ENCODE measurements around the gene OVCA2. TPM values are rescaled to one million over a fixed set of nuclear protein-coding genes. Genes with fewer than 3 reads are reported as not detected.
A peak's percentile ranks its signal among the peaks of the same experiment; 100 is the strongest.

The OVCA2 gene
- total RNA-seq, 1 donor from 2014 or later = 27.8 TPM

DNA sequence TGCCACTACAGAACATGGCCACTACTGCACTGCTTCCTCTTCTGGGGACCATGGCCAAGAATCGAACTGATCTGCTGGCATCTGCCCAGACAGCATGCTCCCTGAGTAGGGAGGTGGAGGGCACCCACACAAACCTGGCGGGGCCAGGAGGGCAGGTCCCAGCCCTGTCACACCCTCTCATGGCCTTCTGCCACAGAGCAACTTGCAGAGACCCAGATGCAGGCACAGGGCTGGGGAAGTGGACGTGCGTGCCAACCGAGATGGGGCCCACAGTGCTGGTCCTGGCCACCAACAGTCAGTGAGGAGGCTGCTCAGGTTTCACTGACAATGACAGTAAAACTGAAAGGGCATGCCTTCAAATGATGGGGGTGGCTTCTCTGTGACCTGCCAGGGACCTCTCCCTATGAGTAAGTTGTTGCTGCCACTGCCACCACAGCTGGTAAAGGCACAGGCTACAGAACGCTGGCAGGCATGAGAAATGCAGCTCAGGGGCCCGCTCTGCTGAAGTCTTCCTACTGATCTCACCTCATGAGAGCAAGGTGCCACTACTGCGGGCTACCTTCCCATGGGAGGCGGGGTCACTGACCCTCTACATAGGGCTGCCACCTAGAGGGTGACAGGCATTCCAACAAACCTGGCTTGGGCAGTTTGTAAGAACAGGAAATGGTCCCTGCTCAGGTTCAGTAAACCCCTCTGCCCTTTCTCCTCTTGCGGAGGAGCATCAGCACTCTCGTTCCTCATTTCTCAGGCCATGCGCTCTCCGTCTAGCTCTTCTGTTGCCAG is 28.6 kb downstream of the OVCA2 start:
- no peak overlapping the region for H3K27ac Mint-ChIP-seq
- TF ChIP-seq CTCF (conservative IDR thresholded peaks at IDR 0.05) = no peak
- no peak for DNase-seq (ENCODE audit: extremely low spot score, unreplicated experiment)
- H3K27me3 Mint-ChIP-seq = no peaks in the 10 kb centered on the region
- H3K36me3 Mint-ChIP-seq = peaks cover 12% of the 10 kb centered on the region
- no peaks in the 10 kb centered on the region for H3K9me3 Mint-ChIP-seq
- H3K4me3 Mint-ChIP-seq = no peak overlapping the region
- H3K4me1 Mint-ChIP-seq (ENCODE audit: unreplicated experiment) = peaks cover 44% of the 10 kb centered on the region

- TF ChIP-seq CTCF (conservative IDR thresholded peaks at IDR 0.05) = no peak
- Mint-ChIP-seq H3K27me3 (no peaks in the 10 kb centered on the region), H3K36me3 (peaks cover 12% of the 10 kb centered on the region), H3K4me1 (ENCODE audit: unreplicated experiment) (peaks cover 48% of the 10 kb centered on the region), H3K27ac (no peak overlapping the region), H3K4me3 (no peak overlapping the region), H3K9me3 (no peaks in the 10 kb centered on the region)
- DNase-seq (ENCODE audit: extremely low spot score, unreplicated experiment) = no peak
Measured at GRCh38 chr17:2071024-2071385, 29.2 kb downstream of the OVCA2 start.

GRCh38 chr17:2071455-2072281 is 29.8 kb downstream of the OVCA2 start:
- no peaks in the 10 kb centered on the region for H3K27me3 Mint-ChIP-seq
- no peak overlapping the region for H3K27ac Mint-ChIP-seq
- DNase-seq (ENCODE audit: extremely low spot score, unreplicated experiment) = no peak
- no peak for TF ChIP-seq CTCF (conservative IDR thresholded peaks at IDR 0.05)
- H3K4me1 Mint-ChIP-seq (ENCODE audit: unreplicated experiment) = peaks cover 54% of the 10 kb centered on the region
- H3K9me3 Mint-ChIP-seq = no peaks in the 10 kb centered on the region
- H3K4me3 Mint-ChIP-seq = no peak overlapping the region
- peaks cover 11% of the 10 kb centered on the region for H3K36me3 Mint-ChIP-seq

- Mint-ChIP-seq H3K4me3 (no peak overlapping the region), H3K27ac (peak overlapping the region; percentile 85), H3K9me3 (no peaks in the 10 kb centered on the region), H3K4me1 (ENCODE audit: unreplicated experiment) (peaks cover 49% of the 10 kb centered on the region), H3K36me3 (peaks cover 27% of the 10 kb centered on the region), H3K27me3 (no peaks in the 10 kb centered on the region)
- TF ChIP-seq CTCF (conservative IDR thresholded peaks at IDR 0.05) = no peak
- DNase-seq (ENCODE audit: extremely low spot score, unreplicated experiment) = no peak
Measured at GRCh38 chr17:2074919-2075318, 33.1 kb downstream of the OVCA2 start.

- Mint-ChIP-seq H3K27me3 (no peaks in the 10 kb centered on the region), H3K4me1 (ENCODE audit: unreplicated experiment) (peaks cover 46% of the 10 kb centered on the region), H3K27ac (peak overlapping the region; percentile 85), H3K4me3 (peak overlapping the region; percentile 56), H3K36me3 (peaks cover 27% of the 10 kb centered on the region), H3K9me3 (no peaks in the 10 kb centered on the region)
- no peak for DNase-seq (ENCODE audit: extremely low spot score, unreplicated experiment)
- TF ChIP-seq CTCF (conservative IDR thresholded peaks at IDR 0.05) = peak; percentile 16
Measured at GRCh38 chr17:2075336-2076086, 33.7 kb downstream of the OVCA2 start.
